Activated CD8-positive, alpha-beta T cell treated with anti-CD3 and anti-CD28 coated beads for 36 hours (primary cell): Measurements from ENCODE around the gene ITGB5. TPM values are rescaled to one million over a fixed set of nuclear protein-coding genes. Genes with fewer than 3 reads are reported as not detected.

Experiments
- ATAC-seq: fragments of 200-7000 bp; cut with Tn5 transposase; one replicate; pipeline ENCODE4 v1.10.0; 2021; ENCODE audit warnings: mild to moderate bottlenecking, moderate library complexity
- CTCF ChIA-PET: fragments of 350-600 bp; sonication (Branson Sonifier 250); formaldehyde crosslinking; loops from one replicate; lab custom pipeline; 2021; ENCODE audit warnings: antibody characterized with exemption; lab: Charles Lee
- POLR2A ChIA-PET: fragments of 350-600 bp; sonication (Branson Sonifier 250); formaldehyde crosslinking; loops from one replicate; lab custom pipeline; 2021; ENCODE audit warnings: antibody characterized with exemption; lab: Charles Lee
- DNase-seq: peaks from one replicate; pipeline ENCODE4 v3.0.0-alpha.2; 2020
- H3K27ac Mint-ChIP-seq: one replicate; pipeline ENCODE4 v1.8.0; 2021; ENCODE audit warnings: mild to moderate bottlenecking, mixed read lengths
- H3K27me3 Mint-ChIP-seq: one replicate; pipeline ENCODE4 v1.8.0; 2021; ENCODE audit warnings: mixed read lengths
- H3K36me3 Mint-ChIP-seq: one replicate; pipeline ENCODE4 v1.8.0; 2021; ENCODE audit warnings: low read depth, mixed read lengths
- H3K4me1 Mint-ChIP-seq: one replicate; pipeline ENCODE4 v1.8.0; 2021; ENCODE audit warnings: low read depth, mixed read lengths
- H3K4me3 Mint-ChIP-seq: one replicate; pipeline ENCODE4 v1.8.0; 2021; ENCODE audit warnings: mild to moderate bottlenecking, moderate library complexity, mixed read lengths
- H3K9me3 Mint-ChIP-seq: one replicate; pipeline ENCODE4 v1.8.0; 2021; ENCODE audit warnings: mixed read lengths
- intact Hi-C: fragments of 100-400 bp; cut with micrococcal nuclease; formaldehyde crosslinking; loops from one replicate; pipeline ENCODE4 v1.10.0; 2022
- total RNA-seq, 2 experiments: library from RNA; stranded (reverse); gene quantifications; one replicate each; pipeline ENCODE4 v1.2.3, GENCODE V29; 2021
- TF ChIP-seq, protein P1 (sequence below): fragments of 200-600 bp; IDR thresholded peaks from one replicate; pipeline ENCODE4 v1.8.0; 2022; ENCODE audit warnings: antibody characterized with exemption, mild to moderate bottlenecking

ITGB5 gene
- total RNA-seq, 2 experiments from 2014 or later = 0.41 to 1.1 TPM

- H3K27me3 Mint-ChIP-seq = peaks cover 41% of the 10 kb centered on the region
- H3K27ac Mint-ChIP-seq = no peak overlapping the region
- ChIA-PET POLR2A (no interaction called here), CTCF (interaction anchor here (2.1 kb wide), 1 partner anchor 17 kb away, joined by 5 read pairs; no protein-coding TSS in a partner anchor)
- no peak overlapping the region for H3K4me3 Mint-ChIP-seq
- ATAC-seq = no peak
- TF ChIP-seq, protein P1, sequence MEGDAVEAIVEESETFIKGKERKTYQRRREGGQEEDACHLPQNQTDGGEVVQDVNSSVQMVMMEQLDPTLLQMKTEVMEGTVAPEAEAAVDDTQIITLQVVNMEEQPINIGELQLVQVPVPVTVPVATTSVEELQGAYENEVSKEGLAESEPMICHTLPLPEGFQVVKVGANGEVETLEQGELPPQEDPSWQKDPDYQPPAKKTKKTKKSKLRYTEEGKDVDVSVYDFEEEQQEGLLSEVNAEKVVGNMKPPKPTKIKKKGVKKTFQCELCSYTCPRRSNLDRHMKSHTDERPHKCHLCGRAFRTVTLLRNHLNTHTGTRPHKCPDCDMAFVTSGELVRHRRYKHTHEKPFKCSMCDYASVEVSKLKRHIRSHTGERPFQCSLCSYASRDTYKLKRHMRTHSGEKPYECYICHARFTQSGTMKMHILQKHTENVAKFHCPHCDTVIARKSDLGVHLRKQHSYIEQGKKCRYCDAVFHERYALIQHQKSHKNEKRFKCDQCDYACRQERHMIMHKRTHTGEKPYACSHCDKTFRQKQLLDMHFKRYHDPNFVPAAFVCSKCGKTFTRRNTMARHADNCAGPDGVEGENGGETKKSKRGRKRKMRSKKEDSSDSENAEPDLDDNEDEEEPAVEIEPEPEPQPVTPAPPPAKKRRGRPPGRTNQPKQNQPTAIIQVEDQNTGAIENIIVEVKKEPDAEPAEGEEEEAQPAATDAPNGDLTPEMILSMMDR = no peak
- H3K36me3 Mint-ChIP-seq = no peaks in the 10 kb centered on the region
- peaks cover 7% of the 10 kb centered on the region for H3K4me1 Mint-ChIP-seq
- DNase-seq = no peak
- no peaks in the 10 kb centered on the region for H3K9me3 Mint-ChIP-seq
- intact Hi-C loops = no loop called here
Observed at GRCh38 chr3:124884474-124885101, 2.6 kb downstream of the ITGB5 start.

GRCh38 chr3:124883766-124884473 lies 3.2 kb downstream of the ITGB5 start:
- Mint-ChIP-seq H3K27ac (no peak overlapping the region), H3K4me3 (no peak overlapping the region), H3K9me3 (no peaks in the 10 kb centered on the region), H3K4me1 (peaks cover 12% of the 10 kb centered on the region), H3K36me3 (no peaks in the 10 kb centered on the region), H3K27me3 (peaks cover 43% of the 10 kb centered on the region)
- DNase-seq = no peak
- ChIA-PET CTCF (interaction anchor here (1.1 kb wide), 1 partner anchor 17 kb away, joined by 3 read pairs; no protein-coding TSS in a partner anchor), POLR2A (no interaction called here)
- TF ChIP-seq, protein P1 = no peak
- intact Hi-C loops = no loop called here
- ATAC-seq = no peak

GRCh38 chr3:124882816-124883747 lies 4.1 kb downstream of the ITGB5 start:
- ChIA-PET CTCF (interaction anchor here (1.1 kb wide), 2 partner anchors 18 to 120 kb away, joined by 3 read pairs; no protein-coding TSS in a partner anchor), POLR2A (no interaction called here)
- TF ChIP-seq, protein P1 = no peak

DNA sequence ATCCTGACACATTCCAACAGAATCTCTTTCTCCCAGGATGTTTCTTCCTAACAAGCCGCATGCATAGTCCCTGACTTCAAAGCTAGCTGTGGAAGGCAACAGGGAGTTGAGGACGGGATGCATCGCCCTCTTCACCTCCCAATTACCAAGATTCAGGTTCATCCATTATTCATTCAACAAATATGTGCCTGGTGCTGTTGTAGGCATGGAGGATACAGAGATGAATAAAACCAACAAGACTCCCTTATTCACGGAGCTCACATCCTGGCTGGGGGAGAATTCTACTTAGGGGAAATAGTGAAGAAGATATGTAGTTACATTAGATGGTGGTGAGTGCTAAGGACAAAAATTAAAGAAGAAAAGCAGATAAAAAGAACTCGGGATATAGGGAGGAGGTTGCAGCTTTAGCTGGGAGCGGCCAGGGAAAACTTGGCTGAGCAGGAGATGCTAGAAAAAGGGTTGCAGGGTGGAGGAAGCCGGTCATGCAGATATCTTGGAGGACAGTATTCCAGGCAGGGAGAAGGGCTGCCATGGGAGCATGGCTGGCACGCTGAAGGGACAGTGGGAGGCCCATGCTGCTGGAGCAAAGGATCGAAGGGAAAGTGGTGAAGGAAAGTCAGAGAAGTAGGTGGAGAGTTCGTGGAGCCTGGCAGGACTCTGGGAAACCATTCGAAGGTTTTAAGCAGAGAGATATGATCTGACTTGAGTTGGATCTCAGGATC lies 5.0 kb downstream of the ITGB5 start:
- no peak overlapping the region for H3K4me3 Mint-ChIP-seq
- H3K27ac Mint-ChIP-seq = no peak overlapping the region
- H3K4me1 Mint-ChIP-seq = peaks cover 14% of the 10 kb centered on the region
- no peak for DNase-seq
- no peak for ATAC-seq
- peaks cover 34% of the 10 kb centered on the region for H3K27me3 Mint-ChIP-seq
- TF ChIP-seq, protein P1 = no peak
- POLR2A ChIA-PET = no interaction called here
- CTCF ChIA-PET = interaction anchor here (1.1 kb wide), 2 partner anchors 19 to 119 kb away, joined by 3 read pairs; no protein-coding TSS in a partner anchor
- H3K36me3 Mint-ChIP-seq = no peaks in the 10 kb centered on the region
- H3K9me3 Mint-ChIP-seq = no peaks in the 10 kb centered on the region
- intact Hi-C loops = no loop called here

More at GRCh38 chr3:124882816-124883747, 4.1 kb downstream of the ITGB5 start:
- no peak overlapping the region for H3K4me3 Mint-ChIP-seq
- ATAC-seq (no peak), DNase-seq (no peak)
- intact Hi-C loops = no loop called here
- peaks cover 15% of the 10 kb centered on the region for H3K4me1 Mint-ChIP-seq
- H3K36me3 Mint-ChIP-seq = no peaks in the 10 kb centered on the region
- no peaks in the 10 kb centered on the region for H3K9me3 Mint-ChIP-seq
- H3K27me3 Mint-ChIP-seq = peaks cover 39% of the 10 kb centered on the region
- no peak overlapping the region for H3K27ac Mint-ChIP-seq
